ENCODE data around the gene HGFAC. TPM values are rescaled to one million over a fixed set of nuclear protein-coding genes. Genes with fewer than 3 reads are reported as not detected.
A peak's percentile ranks its signal among the peaks of the same experiment; 100 is the strongest.

The HGFAC gene
- total RNA-seq, 2 donors from 2014 or later, result 0.95 TPM; not detected in 1

DNA sequence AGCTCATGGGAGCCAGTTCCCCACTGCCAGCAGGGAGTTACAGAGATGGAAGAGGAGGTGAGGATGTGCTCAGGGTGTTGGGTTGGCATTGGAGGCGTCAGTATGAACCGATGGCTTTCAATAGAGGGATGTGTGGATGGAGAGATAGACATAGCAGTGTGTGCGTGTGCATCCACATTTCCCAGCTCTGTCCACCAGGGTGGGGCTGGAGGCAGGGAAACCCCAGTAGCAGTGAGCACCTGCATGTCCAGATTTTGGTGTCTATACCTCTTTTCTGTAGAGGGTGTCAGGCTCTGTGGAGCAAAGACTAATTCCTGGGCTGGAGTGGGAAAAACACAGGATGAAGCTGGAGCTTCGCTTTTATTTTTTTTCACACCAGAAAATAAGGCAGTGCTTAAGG, 37.2 kb upstream of the HGFAC start:
- ATAC-seq (ENCODE audit: insufficient number of reproducible peaks, low FRiP score, low read depth) (no peak), DNase-seq (ENCODE audit: low spot score) (no peak)
- TF ChIP-seq, protein P1, sequence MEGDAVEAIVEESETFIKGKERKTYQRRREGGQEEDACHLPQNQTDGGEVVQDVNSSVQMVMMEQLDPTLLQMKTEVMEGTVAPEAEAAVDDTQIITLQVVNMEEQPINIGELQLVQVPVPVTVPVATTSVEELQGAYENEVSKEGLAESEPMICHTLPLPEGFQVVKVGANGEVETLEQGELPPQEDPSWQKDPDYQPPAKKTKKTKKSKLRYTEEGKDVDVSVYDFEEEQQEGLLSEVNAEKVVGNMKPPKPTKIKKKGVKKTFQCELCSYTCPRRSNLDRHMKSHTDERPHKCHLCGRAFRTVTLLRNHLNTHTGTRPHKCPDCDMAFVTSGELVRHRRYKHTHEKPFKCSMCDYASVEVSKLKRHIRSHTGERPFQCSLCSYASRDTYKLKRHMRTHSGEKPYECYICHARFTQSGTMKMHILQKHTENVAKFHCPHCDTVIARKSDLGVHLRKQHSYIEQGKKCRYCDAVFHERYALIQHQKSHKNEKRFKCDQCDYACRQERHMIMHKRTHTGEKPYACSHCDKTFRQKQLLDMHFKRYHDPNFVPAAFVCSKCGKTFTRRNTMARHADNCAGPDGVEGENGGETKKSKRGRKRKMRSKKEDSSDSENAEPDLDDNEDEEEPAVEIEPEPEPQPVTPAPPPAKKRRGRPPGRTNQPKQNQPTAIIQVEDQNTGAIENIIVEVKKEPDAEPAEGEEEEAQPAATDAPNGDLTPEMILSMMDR (IDR thresholded peaks at IDR 0.05), result no peak
- Histone ChIP-seq H3K4me1 (ENCODE audit: control insufficient read depth in 1 of 2, low read depth in 2 of 2) (peaks cover 22 to 60% of the 10 kb centered on the region in 2 donors), H3K27ac (peak overlapping the region; percentile 76 to 95), H3K27me3 (replicated peaks; ENCODE audit: insufficient read depth) (no peaks in the 10 kb centered on the region), H3K36me3 (no peaks in the 10 kb centered on the region), H3K4me3 (no peak overlapping the region), H3K9me3 (no peaks in the 10 kb centered on the region)

- ATAC-seq (ENCODE audit: insufficient number of reproducible peaks, low FRiP score, low read depth), result no peak
- peak; percentile 28 for DNase-seq (ENCODE audit: low spot score)
- TF ChIP-seq, protein P1 (IDR thresholded peaks at IDR 0.05), result no peak
- H3K27me3 ChIP-seq (replicated peaks; ENCODE audit: insufficient read depth), result no peaks in the 10 kb centered on the region
- no peaks in the 10 kb centered on the region for H3K36me3 ChIP-seq
- H3K4me3 ChIP-seq, result peak overlapping the region; percentile 32
- H3K9me3 ChIP-seq, result no peaks in the 10 kb centered on the region
- peaks cover 17 to 54% of the 10 kb centered on the region in 2 donors for H3K4me1 ChIP-seq (ENCODE audit: control insufficient read depth in 1 of 2, low read depth in 2 of 2)
- H3K27ac ChIP-seq, result peak overlapping the region; percentile 76 to 95
These were observed 36.6 kb upstream of the HGFAC start for GRCh38 chr4:3405176-3405575.

DNA sequence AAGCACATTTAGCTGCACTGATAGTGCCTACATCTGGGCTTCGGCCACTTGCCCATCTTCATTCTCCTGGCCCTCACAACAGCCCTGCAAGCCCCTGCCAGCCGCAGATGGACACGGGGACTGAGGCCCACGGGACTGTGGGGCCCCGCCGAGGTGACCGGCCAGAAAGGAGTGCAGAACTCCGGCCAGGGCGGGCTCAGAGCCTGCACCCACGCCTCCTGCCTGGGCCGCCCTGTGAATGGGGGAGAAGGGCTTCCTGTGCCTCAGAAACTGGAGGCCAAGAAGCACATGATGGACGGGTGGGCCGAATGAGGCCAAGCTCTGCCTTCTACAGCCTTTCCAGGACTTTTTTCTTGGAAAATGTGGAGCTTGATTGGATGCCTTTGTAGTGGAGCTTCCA, 35.7 kb upstream of the HGFAC start:
- no peak for ATAC-seq (ENCODE audit: insufficient number of reproducible peaks, low FRiP score, low read depth)
- no peak for DNase-seq (ENCODE audit: low spot score)
- no peak overlapping the region for H3K4me3 ChIP-seq

DNA sequence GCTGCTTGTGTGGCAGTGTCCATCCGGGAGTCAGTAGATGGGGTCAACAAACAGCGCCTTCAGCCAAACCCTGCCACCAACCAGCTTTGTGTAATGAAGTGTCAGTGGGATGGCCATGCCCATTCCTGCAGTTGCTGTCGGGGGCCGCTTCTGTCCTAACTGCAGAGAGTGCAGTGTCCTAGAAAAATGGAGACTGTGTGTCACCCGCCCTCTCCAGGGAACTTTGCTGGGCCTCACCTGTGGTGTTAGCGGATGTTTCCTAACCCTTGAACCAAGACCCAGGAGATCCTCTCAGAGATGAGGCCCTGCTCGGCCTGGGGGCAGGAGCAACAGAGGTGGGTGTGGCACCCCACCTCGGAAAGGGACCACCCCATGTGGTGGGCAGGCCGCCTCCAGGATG, 35.3 kb upstream of the HGFAC start:
- ATAC-seq (ENCODE audit: insufficient number of reproducible peaks, low FRiP score, low read depth) (no peak), DNase-seq (ENCODE audit: low spot score) (no peak)
- H3K27ac ChIP-seq, result peak overlapping the region in 1 of 2 donors; percentile 95

More for the DNA sequence above, 35.7 kb upstream of the HGFAC start:
- Histone ChIP-seq H3K27ac (peak overlapping the region; percentile 76 to 95), H3K4me1 (ENCODE audit: control insufficient read depth in 1 of 2, low read depth in 2 of 2) (peaks cover 17 to 53% of the 10 kb centered on the region in 2 donors), H3K27me3 (replicated peaks; ENCODE audit: insufficient read depth) (no peaks in the 10 kb centered on the region), H3K36me3 (no peaks in the 10 kb centered on the region), H3K9me3 (no peaks in the 10 kb centered on the region)
- TF ChIP-seq, protein P1 (IDR thresholded peaks at IDR 0.05), result no peak

GRCh38 chr4:3407171-3407771, 34.5 kb upstream of the HGFAC start:
- ATAC-seq (ENCODE audit: insufficient number of reproducible peaks, low FRiP score, low read depth) (no peak), DNase-seq (ENCODE audit: low spot score) (no peak)
- H3K27me3 ChIP-seq (replicated peaks; ENCODE audit: insufficient read depth), result no peaks in the 10 kb centered on the region
- H3K4me1 ChIP-seq (ENCODE audit: control insufficient read depth in 1 of 2, low read depth in 2 of 2), result peaks cover 12 to 43% of the 10 kb centered on the region in 2 donors
- H3K9me3 ChIP-seq, result no peaks in the 10 kb centered on the region
- H3K36me3 ChIP-seq, result no peaks in the 10 kb centered on the region
- H3K27ac ChIP-seq, result no peak overlapping the region
- TF ChIP-seq, protein P1 (IDR thresholded peaks at IDR 0.05), result no peak
- no peak overlapping the region for H3K4me3 ChIP-seq

More for the DNA sequence above, 35.3 kb upstream of the HGFAC start:
- no peak overlapping the region for H3K4me3 ChIP-seq
- H3K36me3 ChIP-seq, result no peaks in the 10 kb centered on the region
- peaks cover 17 to 52% of the 10 kb centered on the region in 2 donors for H3K4me1 ChIP-seq (ENCODE audit: control insufficient read depth in 1 of 2, low read depth in 2 of 2)
- H3K27me3 ChIP-seq (replicated peaks; ENCODE audit: insufficient read depth), result no peaks in the 10 kb centered on the region
- TF ChIP-seq, protein P1 (IDR thresholded peaks at IDR 0.05), result no peak
- no peaks in the 10 kb centered on the region for H3K9me3 ChIP-seq
